Glomerular visceral epithelial cell (primary cell): Measurements from ENCODE around the gene MECR.

Experiments
- DNase-seq: peaks from one replicate; pipeline ENCODE4 v3.0.0-alpha.2; 2016; ENCODE audit errors: extremely low spot score

Gene MECR

GRCh38 chr1:29255134-29255666, 24.5 kb upstream of the MECR start:
- no peak for DNase-seq

GRCh38 chr1:29254346-29254745, 23.6 kb upstream of the MECR start:
- DNase-seq, result no peak

GRCh38 chr1:29253180-29253579, 22.4 kb upstream of the MECR start:
- no peak for DNase-seq

- no peak for DNase-seq
Measured at GRCh38 chr1:29251164-29252124, 20.7 kb upstream of the MECR start.

- no peak for DNase-seq
Measured at GRCh38 chr1:29249951-29250581, 19.3 kb upstream of the MECR start.

- DNase-seq, result peak; percentile 59
Measured at GRCh38 chr1:29249170-29249691, 18.5 kb upstream of the MECR start.

GRCh38 chr1:29248409-29248808, 17.7 kb upstream of the MECR start:
- DNase-seq, result no peak

GRCh38 chr1:29247571-29248273, 17.0 kb upstream of the MECR start:
- DNase-seq, result no peak

- no peak for DNase-seq
Measured at GRCh38 chr1:29247044-29247443, 16.3 kb upstream of the MECR start.

- DNase-seq, result peak; percentile 27
Measured at GRCh38 chr1:29245876-29246275, 15.1 kb upstream of the MECR start.

GRCh38 chr1:29245261-29245660, 14.5 kb upstream of the MECR start:
- no peak for DNase-seq

GRCh38 chr1:29243871-29244200, 13.1 kb upstream of the MECR start:
- peak; percentile 52 for DNase-seq

- no peak for DNase-seq
Measured at GRCh38 chr1:29243023-29243870, 12.5 kb upstream of the MECR start.

GRCh38 chr1:29240986-29241385, 10.3 kb upstream of the MECR start:
- DNase-seq, result no peak

- DNase-seq, result no peak
Measured at GRCh38 chr1:29240400-29240837, 9.7 kb upstream of the MECR start.

- DNase-seq, result peak; percentile 32
Measured at GRCh38 chr1:29239142-29239541, 8.4 kb upstream of the MECR start.

GRCh38 chr1:29238620-29239002, 7.9 kb upstream of the MECR start:
- no peak for DNase-seq

- DNase-seq, result no peak
Measured at GRCh38 chr1:29237852-29238619, 7.3 kb upstream of the MECR start.

GRCh38 chr1:29237129-29237821, 6.5 kb upstream of the MECR start:
- peak; percentile 34 for DNase-seq

GRCh38 chr1:29236712-29237128, 6.0 kb upstream of the MECR start:
- DNase-seq, result no peak
